Testis (tissue), 3 donors: ENCODE data around the gene DES. TPM values are rescaled to one million over a fixed set of nuclear protein-coding genes. Genes with fewer than 3 reads are reported as not detected.

ENCODE experiments used
- DNase-seq: peaks from one replicate; pipeline ENCODE4 v3.0.0-alpha.2; 2019
- H3K27ac ChIP-seq, 2 donors: fragments of 200-600 bp; sonication (generic); one replicate each; pipeline ENCODE4 v1.5.1; 2019
- H3K27me3 ChIP-seq: fragments of 200-600 bp; sonication (generic); one replicate; pipeline ENCODE4 v1.5.1; 2019
- H3K36me3 ChIP-seq: fragments of 200-600 bp; sonication (generic); one replicate; pipeline ENCODE4 v1.5.1; 2017; ENCODE audit warnings: low read depth; ENCODE audit errors: missing control alignments
- H3K4me1 ChIP-seq: fragments of 200-600 bp; sonication (generic); one replicate; pipeline ENCODE4 v1.5.1; 2019
- H3K4me3 ChIP-seq, 2 donors: fragments of 200-600 bp; sonication (generic); one replicate each; pipeline ENCODE4 v1.5.1; 2017 to 2019
- H3K9me3 ChIP-seq: fragments of 200-600 bp; sonication (generic); one replicate; pipeline ENCODE4 v1.5.1; 2017
- POLR2A ChIP-seq: fragments of 450-650 bp; IDR thresholded peaks from one replicate; pipeline ENCODE4 v1.6.1; 2017; ENCODE audit warnings: antibody characterized with exemption, mild to moderate bottlenecking, moderate library complexity
- WGBS, 2 donors: methylation state at CpG; one replicate each; pipeline ENCODE4 v1.1.5; 2018; 5-methylcytosine and 5-hydroxymethylcytosine counted together
- intact Hi-C: fragments of 100-400 bp; cut with DNase I; formaldehyde crosslinking; loops from one replicate; pipeline ENCODE4 v1.15.1; 2023; ENCODE audit warnings: low total_unique reads
- polyA plus RNA-seq: library from polyadenylated mRNA; stranded (reverse); fragments of 350-450 nt; fragmentation: Illumina TruSeq; extraction: RNeasy Lipid Tissue Mini Kit (QIAGEN cat#74804); gene quantifications from one replicate; pipeline ENCODE4 v1.2.3, GENCODE V29; 2014; ENCODE audit warnings: low read depth, low replicate concordance; ENCODE audit not compliant: insufficient read depth
- total RNA-seq, 2 donors: library from RNA; depleted of rRNA; stranded (reverse); fragments of >200 nt; gene quantifications; one replicate each; pipeline ENCODE4 v1.2.3, GENCODE V29; 2016
- TF ChIP-seq, protein P1 (sequence below), 3 experiments: fragments of 450-650 bp in 2 of 3; fragments of 200-600 bp in 1 of 3; sonication (generic) in 1 of 3; IDR thresholded peaks; one replicate each; pipeline ENCODE4 v1.5.1; 2016 to 2019; ENCODE audit warnings: antibody characterized with exemption in 3 of 3, mild to moderate bottlenecking in 2 of 3, moderate library complexity in 1 of 3

Gene DES
- total and polyA plus RNA-seq, 3 donors from 2014 or later: 17.6 to 199 (median 33.3) TPM

DNA sequence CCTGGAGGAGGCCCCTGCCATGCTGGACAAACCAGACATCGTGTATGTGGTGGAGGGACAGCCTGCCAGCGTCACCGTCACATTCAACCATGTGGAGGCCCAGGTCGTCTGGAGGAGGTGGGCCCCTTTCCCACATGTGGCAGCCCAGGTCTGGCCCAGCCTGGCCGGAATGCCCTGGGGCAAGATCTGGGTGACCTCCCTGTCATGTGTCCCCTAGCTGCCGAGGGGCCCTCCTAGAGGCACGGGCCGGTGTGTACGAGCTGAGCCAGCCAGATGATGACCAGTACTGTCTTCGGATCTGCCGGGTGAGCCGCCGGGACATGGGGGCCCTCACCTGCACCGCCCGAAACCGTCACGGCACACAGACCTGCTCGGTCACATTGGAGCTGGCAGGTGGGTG lies 55.3 kb downstream of the DES start:
- Histone ChIP-seq H3K36me3 (no peaks in the 10 kb centered on the region), H3K9me3 (no peaks in the 10 kb centered on the region), H3K27me3 (no peaks in the 10 kb centered on the region), H3K4me3 (no peak overlapping the region), H3K4me1 (peaks cover 21% of the 10 kb centered on the region), H3K27ac (no peak overlapping the region)
- no peak for TF ChIP-seq POLR2A
- TF ChIP-seq, protein P1, sequence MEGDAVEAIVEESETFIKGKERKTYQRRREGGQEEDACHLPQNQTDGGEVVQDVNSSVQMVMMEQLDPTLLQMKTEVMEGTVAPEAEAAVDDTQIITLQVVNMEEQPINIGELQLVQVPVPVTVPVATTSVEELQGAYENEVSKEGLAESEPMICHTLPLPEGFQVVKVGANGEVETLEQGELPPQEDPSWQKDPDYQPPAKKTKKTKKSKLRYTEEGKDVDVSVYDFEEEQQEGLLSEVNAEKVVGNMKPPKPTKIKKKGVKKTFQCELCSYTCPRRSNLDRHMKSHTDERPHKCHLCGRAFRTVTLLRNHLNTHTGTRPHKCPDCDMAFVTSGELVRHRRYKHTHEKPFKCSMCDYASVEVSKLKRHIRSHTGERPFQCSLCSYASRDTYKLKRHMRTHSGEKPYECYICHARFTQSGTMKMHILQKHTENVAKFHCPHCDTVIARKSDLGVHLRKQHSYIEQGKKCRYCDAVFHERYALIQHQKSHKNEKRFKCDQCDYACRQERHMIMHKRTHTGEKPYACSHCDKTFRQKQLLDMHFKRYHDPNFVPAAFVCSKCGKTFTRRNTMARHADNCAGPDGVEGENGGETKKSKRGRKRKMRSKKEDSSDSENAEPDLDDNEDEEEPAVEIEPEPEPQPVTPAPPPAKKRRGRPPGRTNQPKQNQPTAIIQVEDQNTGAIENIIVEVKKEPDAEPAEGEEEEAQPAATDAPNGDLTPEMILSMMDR (IDR thresholded peaks at IDR 0.05): no peak
- intact Hi-C loops: loop anchor here (10.0 kb wide), 1 partner anchor 51 kb away; no protein-coding TSS in a partner anchor
- WGBS, 2 donors: 81 to 91% methylated on average over 17 to 18 of the region's 18 CpGs
- no peak for DNase-seq

DNA sequence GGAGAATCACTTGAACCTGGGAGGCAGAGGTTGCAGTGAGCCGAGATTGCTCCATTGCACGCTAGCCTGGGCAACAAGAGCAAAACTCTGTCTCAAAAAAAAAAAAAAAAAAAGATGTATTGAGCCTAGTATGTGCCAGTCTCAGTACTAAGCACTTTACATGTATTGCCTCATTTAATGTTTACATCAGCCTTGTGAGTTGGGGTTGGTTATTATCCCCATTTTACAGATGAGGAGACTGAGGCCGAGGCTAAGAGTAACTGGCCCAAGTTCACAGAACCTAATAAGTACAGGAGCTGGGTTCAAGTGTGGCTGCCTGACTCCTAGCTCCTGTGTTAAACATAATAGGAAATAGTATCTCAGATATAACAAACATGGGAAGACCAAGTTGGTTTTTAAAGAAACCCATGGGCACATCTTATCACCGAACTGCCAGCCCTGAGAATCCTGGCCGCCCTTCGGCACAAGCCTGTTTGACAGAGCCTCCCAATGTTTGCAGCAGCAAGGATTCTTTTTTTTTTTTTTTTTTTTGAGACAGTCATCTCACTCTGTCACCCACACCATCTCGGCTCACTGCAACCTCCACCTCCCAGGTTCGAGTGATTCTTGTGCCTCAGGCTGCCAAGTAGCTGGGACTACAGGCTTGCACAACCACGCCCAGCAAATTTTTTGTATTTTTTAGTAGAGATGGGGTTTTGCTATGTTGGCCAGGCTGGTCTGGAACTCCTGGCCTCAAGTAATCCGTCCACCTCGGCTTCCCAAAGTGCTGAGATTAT lies 56.3 kb downstream of the DES start:
- TF ChIP-seq POLR2A: no peak
- TF ChIP-seq, protein P1 (IDR thresholded peaks at IDR 0.05): no peak
- no peaks in the 10 kb centered on the region for H3K9me3 ChIP-seq
- peaks cover 17% of the 10 kb centered on the region for H3K4me1 ChIP-seq
- intact Hi-C loops: loop anchor here (10.0 kb wide), 1 partner anchor 50 kb away; no protein-coding TSS in a partner anchor
- no peak overlapping the region for H3K27ac ChIP-seq
- H3K27me3 ChIP-seq: no peaks in the 10 kb centered on the region
- no peaks in the 10 kb centered on the region for H3K36me3 ChIP-seq
- no peak overlapping the region for H3K4me3 ChIP-seq
- no peak for DNase-seq
- 71 to 79% methylated on average over 11 of the region's 11 CpGs for WGBS, 2 donors

DNA sequence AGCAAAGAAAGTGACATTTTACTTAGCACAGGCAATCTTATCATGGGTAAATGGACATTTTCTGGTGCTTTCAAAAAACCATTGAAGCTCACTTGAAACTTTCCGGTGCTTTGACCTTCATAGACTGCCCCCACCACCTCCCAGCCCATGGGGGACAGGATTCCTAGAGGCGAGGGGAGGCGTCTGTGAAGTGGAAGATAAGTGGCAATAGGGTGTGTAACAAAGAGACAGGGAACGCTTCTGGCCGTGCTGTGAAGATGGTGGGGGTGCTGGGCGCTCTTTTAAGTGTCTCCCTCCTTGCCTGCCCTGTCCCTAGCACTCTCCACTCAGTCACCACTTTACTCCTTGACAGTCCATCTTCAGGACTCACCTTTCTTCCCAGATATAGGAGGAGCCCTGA lies 57.1 kb downstream of the DES start:
- TF ChIP-seq, protein P1 (IDR thresholded peaks at IDR 0.05): no peak
- no peak for TF ChIP-seq POLR2A
- WGBS, 2 donors: 65 to 84% methylated on average over 6 of the region's 6 CpGs
- Histone ChIP-seq H3K36me3 (no peaks in the 10 kb centered on the region), H3K4me3 (no peak overlapping the region), H3K27me3 (no peaks in the 10 kb centered on the region), H3K4me1 (peaks cover 11% of the 10 kb centered on the region), H3K9me3 (no peaks in the 10 kb centered on the region), H3K27ac (no peak overlapping the region)
- intact Hi-C loops: loop anchor here (10.0 kb wide), 1 partner anchor 50 kb away; no protein-coding TSS in a partner anchor
- no peak for DNase-seq

DNA sequence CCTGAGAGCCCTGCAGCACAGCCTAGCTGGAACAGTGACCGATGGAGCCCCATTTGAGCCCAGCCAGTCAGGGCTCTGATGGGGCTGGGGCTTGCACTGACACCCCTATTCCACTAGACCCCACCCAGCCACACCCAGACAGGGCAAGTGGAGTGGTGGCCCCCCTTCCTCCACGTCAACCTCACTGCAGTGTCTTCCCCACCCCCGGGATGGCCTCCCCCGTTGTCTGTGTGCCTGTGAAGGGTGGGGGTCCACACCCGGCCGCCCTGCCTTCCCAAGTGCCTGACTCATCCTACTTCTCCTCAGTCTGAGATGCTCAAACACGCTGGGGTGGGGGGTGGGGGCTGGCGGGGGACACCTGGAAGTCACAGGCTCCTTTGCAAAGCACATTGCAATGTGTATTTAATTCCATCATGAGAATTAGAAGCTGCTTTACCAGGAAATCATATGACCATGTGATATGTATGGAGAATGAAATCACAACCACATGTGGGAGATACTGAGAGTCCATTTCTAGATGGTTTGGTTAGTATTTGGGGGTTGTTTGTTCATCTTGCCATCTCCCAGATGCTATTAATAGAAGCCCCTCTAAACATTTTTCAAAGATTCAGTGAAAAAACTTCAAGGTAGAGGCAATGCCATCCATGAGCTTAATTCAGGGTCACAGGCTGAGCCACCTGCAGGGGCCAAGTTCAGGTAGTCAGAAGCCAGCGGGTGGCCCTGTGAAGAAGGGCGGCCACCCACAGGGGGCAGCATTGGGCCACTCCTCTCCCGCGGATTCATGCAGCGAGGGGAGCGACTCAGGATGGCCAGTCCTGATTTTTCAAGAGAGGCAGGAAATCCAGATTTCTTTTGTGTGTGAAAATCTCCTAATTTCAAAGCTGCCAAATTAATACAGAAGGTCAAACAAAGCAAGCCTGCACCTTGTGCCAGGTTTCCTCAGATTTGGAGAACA lies 57.8 kb downstream of the DES start:
- Histone ChIP-seq H3K36me3 (no peaks in the 10 kb centered on the region), H3K27ac (no peak overlapping the region), H3K27me3 (no peaks in the 10 kb centered on the region), H3K9me3 (no peaks in the 10 kb centered on the region), H3K4me3 (no peak overlapping the region), H3K4me1 (peaks cover 9% of the 10 kb centered on the region)
- WGBS, 2 donors: 36 to 47% methylated on average over 14 of the region's 14 CpGs
- TF ChIP-seq, protein P1 (IDR thresholded peaks at IDR 0.05): peak; percentile 75 to 84 (median 79)
- no peak for TF ChIP-seq POLR2A
- peak; percentile 85 for DNase-seq
- intact Hi-C loops: loop anchor here (10.0 kb wide), 1 partner anchor 49 kb away; no protein-coding TSS in a partner anchor

Other genes starting within 250 kb of the DES start
- gene SLC23A3, start 248.3 kb upstream of the DES start, total RNA-seq: under 1 TPM; 0.39 to 0.56 TPM
- 0.42 TPM for gene SLC23A3, start 248.3 kb upstream of the DES start, polyA plus RNA-seq
- 10 to 100 TPM; 38.3 to 60.5 TPM for gene CNPPD1, start 241.5 kb upstream of the DES start, total RNA-seq
- 68.0 TPM for gene CNPPD1, start 241.5 kb upstream of the DES start, polyA plus RNA-seq
- 100 to 1,000 TPM; 135 to 138 TPM for gene RETREG2, start 240.1 kb upstream of the DES start, total RNA-seq
- gene RETREG2, start 240.1 kb upstream of the DES start, polyA plus RNA-seq: 441 TPM
- gene ZFAND2B, start 211.6 kb upstream of the DES start, total RNA-seq: 10 to 100 TPM; 34.3 to 41.3 TPM
- gene ZFAND2B, start 211.6 kb upstream of the DES start, polyA plus RNA-seq: 27.0 TPM
- gene ABCB6, start 199.4 kb upstream of the DES start, total RNA-seq: 10 to 100 TPM; 43.8 to 47.0 TPM
- 94.8 TPM for gene ABCB6, start 199.4 kb upstream of the DES start, polyA plus RNA-seq
- 100 to 1,000 TPM; 115 to 125 TPM for gene ATG9A, start 188.7 kb upstream of the DES start, total RNA-seq
- gene ATG9A, start 188.7 kb upstream of the DES start, polyA plus RNA-seq: 207 TPM
- 10 to 100 TPM; 50.9 to 56.4 TPM for gene ANKZF1, start 188.6 kb upstream of the DES start, total RNA-seq
- gene ANKZF1, start 188.6 kb upstream of the DES start, polyA plus RNA-seq: 27.9 TPM
- 100 to 1,000 TPM in 1 of 2 donors, 10 to 100 TPM in 1; 70.9 to 109 TPM for gene GLB1L, start 172.9 kb upstream of the DES start, total RNA-seq
- 224 TPM for gene GLB1L, start 172.9 kb upstream of the DES start, polyA plus RNA-seq
- gene STK16, start 172.9 kb upstream of the DES start, total RNA-seq: 10 to 100 TPM; 29.1 to 32.6 TPM
- 63.0 TPM for gene STK16, start 172.9 kb upstream of the DES start, polyA plus RNA-seq
- under 1 TPM in 1 of 2 donors, not detected in 1; 0.25 TPM for gene TUBA4B, start 165.1 kb upstream of the DES start, total RNA-seq
- gene TUBA4B, start 165.1 kb upstream of the DES start, polyA plus RNA-seq: 1.6 TPM
- gene TUBA4A, start 164.5 kb upstream of the DES start, total RNA-seq: 10 to 100 TPM; 27.0 to 47.6 TPM
- 90.0 TPM for gene TUBA4A, start 164.5 kb upstream of the DES start, polyA plus RNA-seq
- 100 to 1,000 TPM; 139 to 149 TPM for gene DNAJB2, start 139.0 kb upstream of the DES start, total RNA-seq
- 152 TPM for gene DNAJB2, start 139.0 kb upstream of the DES start, polyA plus RNA-seq
- gene PTPRN, start 109.0 kb upstream of the DES start, total RNA-seq: 1 to 10 TPM; 3.5 to 6.0 TPM
- gene PTPRN, start 109.0 kb upstream of the DES start, polyA plus RNA-seq: 1.7 TPM
- under 1 TPM in 1 of 2 donors, not detected in 1; 0.71 TPM for gene RESP18, start 85.6 kb upstream of the DES start, total RNA-seq
- 1.4 TPM for gene RESP18, start 85.6 kb upstream of the DES start, polyA plus RNA-seq
- gene DNPEP, start 30.5 kb upstream of the DES start, total RNA-seq: 10 to 100 TPM; 84.8 to 90.2 TPM
- gene DNPEP, start 30.5 kb upstream of the DES start, polyA plus RNA-seq: 145 TPM
- gene SPEG, start 16.5 kb downstream of the DES start, total RNA-seq: 10 to 100 TPM; 23.0 to 24.3 TPM
- gene SPEG, start 16.5 kb downstream of the DES start, polyA plus RNA-seq: 16.0 TPM
- gene GMPPA, start 80.5 kb downstream of the DES start, total RNA-seq: 10 to 100 TPM; 24.6 to 28.3 TPM
- 19.6 TPM for gene GMPPA, start 80.5 kb downstream of the DES start, polyA plus RNA-seq
- 1 to 10 TPM; 2.0 to 4.6 TPM for gene ASIC4, start 96.1 kb downstream of the DES start, total RNA-seq
- 1.5 TPM for gene ASIC4, start 96.1 kb downstream of the DES start, polyA plus RNA-seq
- gene CHPF, start 125.4 kb downstream of the DES start, total RNA-seq: 100 to 1,000 TPM; 796 to 992 TPM
- gene CHPF, start 125.4 kb downstream of the DES start, polyA plus RNA-seq: 194 TPM
- gene TMEM198, start 125.7 kb downstream of the DES start, total RNA-seq: 10 to 100 TPM; 11.3 to 11.8 TPM
- 7.3 TPM for gene TMEM198, start 125.7 kb downstream of the DES start, polyA plus RNA-seq
- gene OBSL1, start 153.2 kb downstream of the DES start, total RNA-seq: 100 to 1,000 TPM; 462 to 507 TPM
- 312 TPM for gene OBSL1, start 153.2 kb downstream of the DES start, polyA plus RNA-seq
- gene INHA, start 153.9 kb downstream of the DES start, total RNA-seq: 100 to 1,000 TPM; 325 to 371 TPM
- 265 TPM for gene INHA, start 153.9 kb downstream of the DES start, polyA plus RNA-seq
- gene STK11IP, start 179.5 kb downstream of the DES start, total RNA-seq: 100 to 1,000 TPM; 130 to 134 TPM
- gene STK11IP, start 179.5 kb downstream of the DES start, polyA plus RNA-seq: 81.9 TPM
- gene SLC4A3, start 209.3 kb downstream of the DES start, total RNA-seq: 10 to 100 TPM; 31.3 to 44.3 TPM
- gene SLC4A3, start 209.3 kb downstream of the DES start, polyA plus RNA-seq: 15.1 TPM